Liver (tissue), 9 donors: Measurements from ENCODE around the gene CCDC7. TPM values are rescaled to one million over a fixed set of nuclear protein-coding genes. Genes with fewer than 3 reads are reported as not detected.

Experiments used
- DNase-seq: peaks from one replicate; pipeline ENCODE4 v3.0.0-alpha.2; 2017; ENCODE audit warnings: low spot score
- H3K27ac ChIP-seq, 2 donors: one replicate each; pipeline ENCODE4 v1.7.0; 2013; ENCODE audit warnings: inconsistent platforms in 2 of 2, low read length in 2 of 2, control low read depth in 1 of 2, low read depth in 1 of 2, mild to moderate bottlenecking in 1 of 2
- H3K27me3 ChIP-seq, 4 donors: one replicate each; pipeline versions ENCODE4 v1.6.1 to v1.7.0; 2013; ENCODE audit warnings: low read length in 3 of 4, inconsistent platforms in 1 of 4, mild to moderate bottlenecking in 1 of 4, moderate library complexity in 1 of 4; ENCODE audit not compliant: control insufficient read depth in 4 of 4, insufficient read depth in 4 of 4
- H3K36me3 ChIP-seq, 4 donors: one replicate each; pipeline versions ENCODE4 v1.6.1 to v1.7.0; 2013; ENCODE audit warnings: low read length in 3 of 4, mild to moderate bottlenecking in 3 of 4, low read depth in 1 of 4, moderate library complexity in 1 of 4; ENCODE audit not compliant: control insufficient read depth in 4 of 4, insufficient read depth in 3 of 4
- H3K4me1 ChIP-seq, 4 donors: one replicate each; pipeline versions ENCODE4 v1.6.1 to v1.7.0; 2013; ENCODE audit warnings: low read length in 3 of 4, mild to moderate bottlenecking in 3 of 4, moderate library complexity in 1 of 4; ENCODE audit not compliant: control insufficient read depth in 4 of 4, insufficient read depth in 4 of 4
- H3K4me3 ChIP-seq, 3 donors: one replicate each; pipeline versions ENCODE4 v1.6.1 to v1.7.0; 2013; ENCODE audit warnings: low read length in 3 of 3, control low read depth in 1 of 3, low read depth in 1 of 3, mild to moderate bottlenecking in 1 of 3
- H3K9ac ChIP-seq, 2 donors: one replicate each; pipeline ENCODE4 v1.7.0; 2013; ENCODE audit warnings: low read length in 2 of 2, mild to moderate bottlenecking in 2 of 2, moderate library complexity in 2 of 2, control low read depth in 1 of 2, low read depth in 1 of 2
- H3K9me3 ChIP-seq, 4 donors: one replicate each; pipeline versions ENCODE4 v1.6.1 to v1.7.0; 2013; ENCODE audit warnings: low read length in 3 of 4; ENCODE audit not compliant: control insufficient read depth in 4 of 4
- ATF3 ChIP-seq: IDR thresholded peaks from 2 replicates; pipeline ENCODE4 v1.6.1; 2016; ENCODE audit warnings: antibody characterized with exemption
- CTCF ChIP-seq: fragments of 150-350 bp; IDR thresholded peaks from 2 replicates; pipeline ENCODE4 v1.5.1; 2017; ENCODE audit warnings: improper control_type of control experiment, low read depth, low read length; ENCODE audit not compliant: missing input control
- EGR1 ChIP-seq, 2 donors: IDR thresholded peaks; 2 replicates each; pipeline ENCODE4 v1.6.1; 2016 to 2018; ENCODE audit warnings: antibody characterized with exemption in 2 of 2, low read depth in 2 of 2
- FOXA1 ChIP-seq: IDR thresholded peaks from 2 replicates; pipeline ENCODE4 v1.6.1; 2016; ENCODE audit warnings: antibody characterized with exemption
- FOXA2 ChIP-seq: IDR thresholded peaks from 2 replicates; pipeline ENCODE4 v1.6.1; 2016; ENCODE audit warnings: antibody characterized with exemption
- GABPA ChIP-seq, 2 donors: IDR thresholded peaks in 1 of 2; conservative IDR thresholded peaks in 1 of 2; 2 replicates each; pipeline ENCODE4 v1.6.1; 2016; ENCODE audit warnings: antibody characterized with exemption in 2 of 2, mild to moderate bottlenecking in 1 of 2, moderate library complexity in 1 of 2
- HNF4G ChIP-seq: IDR thresholded peaks from 2 replicates; pipeline ENCODE4 v1.6.1; 2016; ENCODE audit warnings: antibody characterized with exemption
- JUND ChIP-seq, 2 donors: IDR thresholded peaks; 2 replicates each; pipeline ENCODE4 v1.6.1; 2016; ENCODE audit warnings: antibody characterized with exemption in 2 of 2
- NR2F2 ChIP-seq: IDR thresholded peaks from 2 replicates; pipeline ENCODE4 v1.6.1; 2016; ENCODE audit warnings: antibody characterized with exemption
- RAD21 ChIP-seq, 2 donors: IDR thresholded peaks; 2 replicates each; pipeline ENCODE4 v1.6.1; 2016; ENCODE audit warnings: antibody characterized with exemption in 2 of 2, mild to moderate bottlenecking in 2 of 2
- RXRA ChIP-seq, 2 donors: IDR thresholded peaks; 2 replicates each; pipeline ENCODE4 v1.6.1; 2017 to 2018; ENCODE audit warnings: antibody characterized with exemption in 2 of 2, mild to moderate bottlenecking in 1 of 2
- SP1 ChIP-seq: IDR thresholded peaks from 2 replicates; pipeline ENCODE4 v1.6.1; 2018; ENCODE audit warnings: antibody characterized with exemption, mild to moderate bottlenecking
- TAF1 ChIP-seq: conservative IDR thresholded peaks from 2 replicates; pipeline ENCODE4 v1.6.1; 2016; ENCODE audit warnings: antibody characterized with exemption, mild to moderate bottlenecking
- YY1 ChIP-seq: IDR thresholded peaks from 2 replicates; pipeline ENCODE4 v1.6.1; 2016; ENCODE audit warnings: antibody characterized with exemption, mild to moderate bottlenecking
- WGBS: extraction: QIAGEN DNeasy Blood & Tissue Kit; methylation state at CpG from one replicate; pipeline ENCODE4 v1.1.7; 2013; 5-methylcytosine and 5-hydroxymethylcytosine counted together
- polyA plus RNA-seq, 2 donors: library from polyadenylated mRNA; stranded (reverse) in 1 of 2; unstranded in 1 of 2; fragments of 200-250 nt in 1 of 2; fragments of >200 nt in 1 of 2; fragmentation: Nextera tagmentation in 1 of 2; extraction: Ambion mirVana in 1 of 2; gene quantifications; one replicate each; pipeline versions ENCODE4 v1.2.1 to v1.2.3, GENCODE V29; 2013 to 2015
- total RNA-seq, 2 donors: library from RNA; depleted of rRNA; stranded (reverse); fragments of >200 nt; gene quantifications; one replicate each; pipeline ENCODE4 v1.2.3, GENCODE V29; 2014
- TF ChIP-seq, protein P1 (sequence below): IDR thresholded peaks from 2 replicates; pipeline ENCODE4 v1.6.1; 2016; ENCODE audit warnings: antibody characterized with exemption
- TF ChIP-seq, protein P2 (sequence below): IDR thresholded peaks from 2 replicates; pipeline ENCODE4 v1.6.1; 2016; ENCODE audit warnings: antibody characterized with exemption
- TF ChIP-seq, protein P3 (sequence below): IDR thresholded peaks from 2 replicates; pipeline ENCODE4 v1.6.1; 2016; ENCODE audit warnings: antibody characterized with exemption, mild to moderate bottlenecking
- donor health status: healthy.
- donor health status: healthy.
- donor health status: healthy.
- donor health status: healthy.
- donor health status: healthy.

The CCDC7 gene
- total and polyA plus RNA-seq, 4 donors = 0.47 to 5.9 (median 3.2) TPM

DNA sequence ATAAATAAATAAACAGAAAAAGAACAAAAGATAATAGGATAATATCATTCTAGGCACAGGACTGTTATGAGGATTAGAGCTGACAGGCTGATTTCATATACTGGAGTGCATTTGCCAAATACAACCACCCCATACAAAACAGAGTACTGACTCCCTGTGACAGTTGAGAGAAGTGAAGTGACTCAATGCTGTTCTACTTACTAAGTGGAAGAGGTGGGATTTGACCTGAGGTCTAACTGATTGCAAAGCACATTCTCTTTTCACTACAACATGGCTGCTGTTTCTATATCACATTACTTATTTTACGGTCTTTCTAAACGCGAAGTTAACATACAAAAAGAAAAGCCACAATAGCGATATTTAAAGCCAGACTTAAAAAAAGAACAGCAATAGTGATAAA, 460.7 kb downstream of the CCDC7 start:
- peaks cover 9 to 38% (median 27%) of the 10 kb centered on the region in 4 donors for H3K36me3 ChIP-seq
- H3K27ac ChIP-seq = no peak overlapping the region
- H3K27me3 ChIP-seq = no peaks in the 10 kb centered on the region
- H3K9me3 ChIP-seq = no peaks in the 10 kb centered on the region
- H3K9ac ChIP-seq = no peak overlapping the region
- no peak for DNase-seq
- WGBS = 96% methylated on average over 4 of the region's 4 CpGs
- no peak for TF ChIP-seq ATF3
- no peak for TF ChIP-seq HNF4G
- TF ChIP-seq TAF1 = no peak
- no peak for TF ChIP-seq YY1
- TF ChIP-seq, protein P1, sequence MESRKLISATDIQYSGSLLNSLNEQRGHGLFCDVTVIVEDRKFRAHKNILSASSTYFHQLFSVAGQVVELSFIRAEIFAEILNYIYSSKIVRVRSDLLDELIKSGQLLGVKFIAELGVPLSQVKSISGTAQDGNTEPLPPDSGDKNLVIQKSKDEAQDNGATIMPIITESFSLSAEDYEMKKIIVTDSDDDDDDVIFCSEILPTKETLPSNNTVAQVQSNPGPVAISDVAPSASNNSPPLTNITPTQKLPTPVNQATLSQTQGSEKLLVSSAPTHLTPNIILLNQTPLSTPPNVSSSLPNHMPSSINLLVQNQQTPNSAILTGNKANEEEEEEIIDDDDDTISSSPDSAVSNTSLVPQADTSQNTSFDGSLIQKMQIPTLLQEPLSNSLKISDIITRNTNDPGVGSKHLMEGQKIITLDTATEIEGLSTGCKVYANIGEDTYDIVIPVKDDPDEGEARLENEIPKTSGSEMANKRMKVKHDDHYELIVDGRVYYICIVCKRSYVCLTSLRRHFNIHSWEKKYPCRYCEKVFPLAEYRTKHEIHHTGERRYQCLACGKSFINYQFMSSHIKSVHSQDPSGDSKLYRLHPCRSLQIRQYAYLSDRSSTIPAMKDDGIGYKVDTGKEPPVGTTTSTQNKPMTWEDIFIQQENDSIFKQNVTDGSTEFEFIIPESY = no peak
- TF ChIP-seq, protein P2, sequence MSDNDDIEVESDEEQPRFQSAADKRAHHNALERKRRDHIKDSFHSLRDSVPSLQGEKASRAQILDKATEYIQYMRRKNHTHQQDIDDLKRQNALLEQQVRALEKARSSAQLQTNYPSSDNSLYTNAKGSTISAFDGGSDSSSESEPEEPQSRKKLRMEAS = no peak
- TF ChIP-seq RAD21 (IDR thresholded peaks at IDR 0.05) = no peak
- no peak for TF ChIP-seq GABPA (IDR thresholded peaks at IDR 0.05 in 1 of 2, conservative IDR thresholded peaks at IDR 0.05 in 1 of 2)
- no peak for TF ChIP-seq NR2F2
- TF ChIP-seq, protein P3, sequence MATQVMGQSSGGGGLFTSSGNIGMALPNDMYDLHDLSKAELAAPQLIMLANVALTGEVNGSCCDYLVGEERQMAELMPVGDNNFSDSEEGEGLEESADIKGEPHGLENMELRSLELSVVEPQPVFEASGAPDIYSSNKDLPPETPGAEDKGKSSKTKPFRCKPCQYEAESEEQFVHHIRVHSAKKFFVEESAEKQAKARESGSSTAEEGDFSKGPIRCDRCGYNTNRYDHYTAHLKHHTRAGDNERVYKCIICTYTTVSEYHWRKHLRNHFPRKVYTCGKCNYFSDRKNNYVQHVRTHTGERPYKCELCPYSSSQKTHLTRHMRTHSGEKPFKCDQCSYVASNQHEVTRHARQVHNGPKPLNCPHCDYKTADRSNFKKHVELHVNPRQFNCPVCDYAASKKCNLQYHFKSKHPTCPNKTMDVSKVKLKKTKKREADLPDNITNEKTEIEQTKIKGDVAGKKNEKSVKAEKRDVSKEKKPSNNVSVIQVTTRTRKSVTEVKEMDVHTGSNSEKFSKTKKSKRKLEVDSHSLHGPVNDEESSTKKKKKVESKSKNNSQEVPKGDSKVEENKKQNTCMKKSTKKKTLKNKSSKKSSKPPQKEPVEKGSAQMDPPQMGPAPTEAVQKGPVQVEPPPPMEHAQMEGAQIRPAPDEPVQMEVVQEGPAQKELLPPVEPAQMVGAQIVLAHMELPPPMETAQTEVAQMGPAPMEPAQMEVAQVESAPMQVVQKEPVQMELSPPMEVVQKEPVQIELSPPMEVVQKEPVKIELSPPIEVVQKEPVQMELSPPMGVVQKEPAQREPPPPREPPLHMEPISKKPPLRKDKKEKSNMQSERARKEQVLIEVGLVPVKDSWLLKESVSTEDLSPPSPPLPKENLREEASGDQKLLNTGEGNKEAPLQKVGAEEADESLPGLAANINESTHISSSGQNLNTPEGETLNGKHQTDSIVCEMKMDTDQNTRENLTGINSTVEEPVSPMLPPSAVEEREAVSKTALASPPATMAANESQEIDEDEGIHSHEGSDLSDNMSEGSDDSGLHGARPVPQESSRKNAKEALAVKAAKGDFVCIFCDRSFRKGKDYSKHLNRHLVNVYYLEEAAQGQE = no peak
- no peak for TF ChIP-seq FOXA1
- TF ChIP-seq EGR1 (IDR thresholded peaks at IDR 0.05; ENCODE audit: low read depth in 2 of 2) = no peak
- TF ChIP-seq CTCF = no peak
- no peak for TF ChIP-seq SP1
- TF ChIP-seq FOXA2 = no peak
- no peak for TF ChIP-seq RXRA (IDR thresholded peaks at IDR 0.05)
- no peak overlapping the region for H3K4me3 ChIP-seq
- H3K4me1 ChIP-seq = peaks cover 0 to 7% (median 2%) of the 10 kb centered on the region in 4 donors

DNA sequence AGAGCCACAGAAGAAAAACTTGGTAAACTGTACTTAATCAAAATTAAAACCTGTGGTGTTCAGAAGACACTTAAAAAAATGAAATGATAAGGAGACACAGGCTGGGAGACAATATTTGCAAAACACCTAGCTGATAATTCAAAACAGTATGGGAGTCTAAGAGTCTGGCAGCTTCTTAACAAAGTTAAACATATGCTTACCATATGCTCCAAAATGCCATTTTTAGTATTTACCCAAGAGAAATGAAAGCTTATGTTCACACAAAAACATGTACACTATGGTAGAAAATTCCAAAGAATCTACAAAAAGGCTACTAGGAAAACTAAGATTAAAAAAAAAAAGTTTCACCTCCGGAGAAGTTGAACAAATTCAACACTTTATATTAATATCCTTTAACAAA, 463.5 kb downstream of the CCDC7 start:
- no peak overlapping the region for H3K4me3 ChIP-seq
- no peaks in the 10 kb centered on the region for H3K27me3 ChIP-seq
- TF ChIP-seq RAD21 (IDR thresholded peaks at IDR 0.05) = no peak
- TF ChIP-seq CTCF = no peak
- TF ChIP-seq, protein P1 = no peak
- no peak for TF ChIP-seq NR2F2
- TF ChIP-seq, protein P2 = no peak
- no peak for TF ChIP-seq FOXA1
- no peak for TF ChIP-seq JUND (IDR thresholded peaks at IDR 0.05)
- TF ChIP-seq HNF4G = no peak
- TF ChIP-seq EGR1 (IDR thresholded peaks at IDR 0.05; ENCODE audit: low read depth in 2 of 2) = no peak
- TF ChIP-seq YY1 = no peak
- H3K4me1 ChIP-seq = peaks cover 0 to 1% (median 0%) of the 10 kb centered on the region in 4 donors
- H3K9ac ChIP-seq = no peak overlapping the region
- H3K27ac ChIP-seq = no peak overlapping the region
- no peaks in the 10 kb centered on the region for H3K9me3 ChIP-seq
- no peak for DNase-seq
- H3K36me3 ChIP-seq = peaks cover 6 to 39% (median 34%) of the 10 kb centered on the region in 4 donors
- 99% methylated on average over 1 of the region's 1 CpG for WGBS
